Activated B cell treated with CpG ODN at 0.5 μM for 24 hours (primary cell): ENCODE measurements around the gene GP1BB. TPM values are rescaled to one million over a fixed set of nuclear protein-coding genes. Genes with fewer than 3 reads are reported as not detected.
"Not testable (repeated sequence)": the region's sequence is repeated elsewhere in the genome, so short reads cannot be mapped to it uniquely, and the experiment has no call there.

Experiments used
- ATAC-seq: fragments of 200-7000 bp; cut with Tn5 transposase; one replicate; pipeline ENCODE4 v1.10.0; 2021; ENCODE audit warnings: low read depth, mild to moderate bottlenecking, moderate library complexity
- CTCF ChIA-PET: fragments of 350-600 bp; sonication (Branson Sonifier 250); formaldehyde crosslinking; loops from one replicate; lab custom pipeline; 2021; ENCODE audit warnings: antibody characterized with exemption; lab: Charles Lee
- POLR2A ChIA-PET: fragments of 350-600 bp; sonication (Branson Sonifier 250); formaldehyde crosslinking; loops from one replicate; lab custom pipeline; 2021; ENCODE audit warnings: antibody characterized with exemption; lab: Charles Lee
- DNase-seq: peaks from one replicate; pipeline ENCODE4 v3.0.0; 2022
- H3K27ac Mint-ChIP-seq: one replicate; pipeline ENCODE4 v1.8.0; 2020; ENCODE audit warnings: mixed read lengths
- H3K27me3 Mint-ChIP-seq: one replicate; pipeline ENCODE4 v1.8.0; 2021; ENCODE audit warnings: mixed read lengths
- H3K36me3 Mint-ChIP-seq: one replicate; pipeline ENCODE4 v1.8.0; 2021; ENCODE audit warnings: low read depth, mixed read lengths
- H3K4me1 Mint-ChIP-seq: one replicate; pipeline ENCODE4 v1.8.0; 2021; ENCODE audit warnings: mixed read lengths
- H3K4me3 Mint-ChIP-seq: one replicate; pipeline ENCODE4 v1.8.0; 2020; ENCODE audit warnings: mild to moderate bottlenecking, mixed read lengths
- H3K9me3 Mint-ChIP-seq: one replicate; pipeline ENCODE4 v1.8.0; 2020; ENCODE audit warnings: mixed read lengths
- intact Hi-C: fragments of 100-400 bp; cut with micrococcal nuclease; formaldehyde crosslinking; loops from one replicate; pipeline ENCODE4 v1.15.1; 2024
- total RNA-seq: library from RNA; stranded (reverse); gene quantifications from 2 replicates; pipeline ENCODE4 v1.2.3, GENCODE V29; 2022
- TF ChIP-seq, protein P1 (sequence below): fragments of 200-600 bp; IDR thresholded peaks from one replicate; pipeline ENCODE4 v1.8.0; 2022; ENCODE audit warnings: antibody characterized with exemption, mild to moderate bottlenecking

GP1BB gene
- total RNA-seq, 1 donor from 2014 or later = not detected

- no peaks in the 10 kb centered on the region for H3K36me3 Mint-ChIP-seq
- H3K27ac Mint-ChIP-seq = no peak overlapping the region
- no peaks in the 10 kb centered on the region for H3K9me3 Mint-ChIP-seq
- intact Hi-C loops = no loop called here
- DNase-seq (no peak), ATAC-seq (no peak)
- POLR2A ChIA-PET = no interaction called here
- H3K4me1 Mint-ChIP-seq = no peaks in the 10 kb centered on the region
- TF ChIP-seq, protein P1, sequence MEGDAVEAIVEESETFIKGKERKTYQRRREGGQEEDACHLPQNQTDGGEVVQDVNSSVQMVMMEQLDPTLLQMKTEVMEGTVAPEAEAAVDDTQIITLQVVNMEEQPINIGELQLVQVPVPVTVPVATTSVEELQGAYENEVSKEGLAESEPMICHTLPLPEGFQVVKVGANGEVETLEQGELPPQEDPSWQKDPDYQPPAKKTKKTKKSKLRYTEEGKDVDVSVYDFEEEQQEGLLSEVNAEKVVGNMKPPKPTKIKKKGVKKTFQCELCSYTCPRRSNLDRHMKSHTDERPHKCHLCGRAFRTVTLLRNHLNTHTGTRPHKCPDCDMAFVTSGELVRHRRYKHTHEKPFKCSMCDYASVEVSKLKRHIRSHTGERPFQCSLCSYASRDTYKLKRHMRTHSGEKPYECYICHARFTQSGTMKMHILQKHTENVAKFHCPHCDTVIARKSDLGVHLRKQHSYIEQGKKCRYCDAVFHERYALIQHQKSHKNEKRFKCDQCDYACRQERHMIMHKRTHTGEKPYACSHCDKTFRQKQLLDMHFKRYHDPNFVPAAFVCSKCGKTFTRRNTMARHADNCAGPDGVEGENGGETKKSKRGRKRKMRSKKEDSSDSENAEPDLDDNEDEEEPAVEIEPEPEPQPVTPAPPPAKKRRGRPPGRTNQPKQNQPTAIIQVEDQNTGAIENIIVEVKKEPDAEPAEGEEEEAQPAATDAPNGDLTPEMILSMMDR = no peak
- H3K4me3 Mint-ChIP-seq = no peak overlapping the region
- H3K27me3 Mint-ChIP-seq = peaks cover 13% of the 10 kb centered on the region
- CTCF ChIA-PET = no interaction called here
Observed at GRCh38 chr22:19696504-19697276, 26.6 kb upstream of the GP1BB start.

DNA sequence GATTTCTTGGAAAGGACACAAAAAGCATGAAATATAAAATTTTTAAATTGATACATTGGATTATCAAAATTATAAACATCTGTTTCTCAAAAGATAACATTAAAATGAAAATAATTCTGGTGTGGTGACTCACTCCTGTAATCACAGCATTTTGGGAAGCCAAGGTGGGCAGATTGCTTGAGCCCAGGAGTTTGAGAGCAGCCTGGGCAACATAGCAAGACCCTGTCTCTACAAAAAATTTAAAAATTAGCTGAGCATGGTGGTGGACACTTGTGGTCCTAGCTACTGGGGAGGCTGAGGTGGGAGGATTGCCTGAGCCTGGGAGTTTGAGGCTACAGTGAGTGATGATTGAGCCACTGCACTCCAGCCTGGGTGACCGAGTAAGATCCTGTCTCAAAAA is 25.5 kb upstream of the GP1BB start:
- H3K9me3 Mint-ChIP-seq, H3K4me1 Mint-ChIP-seq, H3K4me3 Mint-ChIP-seq, CTCF ChIA-PET, DNase-seq, H3K36me3 Mint-ChIP-seq, intact Hi-C loops, ATAC-seq, POLR2A ChIA-PET, H3K27ac Mint-ChIP-seq: not testable (repeated sequence)
- H3K27me3 Mint-ChIP-seq = peaks cover 13% of the 10 kb centered on the region

GRCh38 chr22:19700790-19701419 is 22.4 kb upstream of the GP1BB start:
- CTCF ChIA-PET = no interaction called here

GRCh38 chr22:19701420-19702145 is 21.8 kb upstream of the GP1BB start:
- TF ChIP-seq, protein P1 = no peak
- ChIA-PET CTCF (no interaction called here), POLR2A (no interaction called here)
- no peak overlapping the region for H3K4me3 Mint-ChIP-seq
- intact Hi-C loops = no loop called here
- H3K27ac Mint-ChIP-seq = no peak overlapping the region
- H3K9me3 Mint-ChIP-seq = no peaks in the 10 kb centered on the region
- H3K27me3 Mint-ChIP-seq = peaks cover 5% of the 10 kb centered on the region
- no peaks in the 10 kb centered on the region for H3K36me3 Mint-ChIP-seq
- ATAC-seq (no peak), DNase-seq (no peak)
- H3K4me1 Mint-ChIP-seq = no peaks in the 10 kb centered on the region

More at GRCh38 chr22:19700790-19701419, 22.4 kb upstream of the GP1BB start:
- Mint-ChIP-seq H3K4me3 (no peak overlapping the region), H3K4me1 (no peaks in the 10 kb centered on the region), H3K27me3 (peaks cover 10% of the 10 kb centered on the region), H3K27ac (no peak overlapping the region), H3K36me3 (no peaks in the 10 kb centered on the region), H3K9me3 (no peaks in the 10 kb centered on the region)
- intact Hi-C loops = no loop called here
- TF ChIP-seq, protein P1 = no peak
- no peak for ATAC-seq
- POLR2A ChIA-PET = no interaction called here
- DNase-seq = no peak

GRCh38 chr22:19703869-19704268 is 19.5 kb upstream of the GP1BB start:
- ChIA-PET POLR2A (no interaction called here), CTCF (no interaction called here)
- Mint-ChIP-seq H3K4me1 (no peaks in the 10 kb centered on the region), H3K27me3 (no peaks in the 10 kb centered on the region), H3K4me3 (no peak overlapping the region), H3K36me3 (no peaks in the 10 kb centered on the region), H3K27ac (no peak overlapping the region), H3K9me3 (no peaks in the 10 kb centered on the region)
- DNase-seq (no peak), ATAC-seq (no peak)
- intact Hi-C loops = no loop called here
- TF ChIP-seq, protein P1 = no peak
